Measurements from ENCODE around the gene CD7.

The CD7 gene

GRCh38 chr17:82280537-82280936, 36.9 kb downstream of the CD7 start:
- TF ChIP-seq TAF1 (IDR thresholded peaks at IDR 0.05; ENCODE audit: low read depth) (no peak), RAD21 (IDR thresholded peaks at IDR 0.05; ENCODE audit: low read depth) (no peak), CEBPB (IDR thresholded peaks at IDR 0.05) (no peak), REST (IDR thresholded peaks at IDR 0.05; ENCODE audit: low read depth) (no peak), YY1 (IDR thresholded peaks at IDR 0.05; ENCODE audit: low read depth) (no peak)

GRCh38 chr17:82278786-82279391, 38.5 kb downstream of the CD7 start:
- no peak for TF ChIP-seq ZBTB7A (IDR thresholded peaks at IDR 0.05; ENCODE audit: low read depth)
- TF ChIP-seq CREB1 (IDR thresholded peaks at IDR 0.05; ENCODE audit: low read depth), result no peak
- TF ChIP-seq EP300 (IDR thresholded peaks at IDR 0.05; ENCODE audit: borderline replicate concordance), result no peak
- TF ChIP-seq REST (IDR thresholded peaks at IDR 0.05; ENCODE audit: low read depth), result no peak
- TF ChIP-seq TEAD4 (IDR thresholded peaks at IDR 0.05), result no peak

- TF ChIP-seq YY1 (IDR thresholded peaks at IDR 0.05; ENCODE audit: low read depth) (no peak), TCF12 (IDR thresholded peaks at IDR 0.05; ENCODE audit: low read depth) (no peak), EGR1 (IDR thresholded peaks at IDR 0.05) (no peak), CREB1 (IDR thresholded peaks at IDR 0.05; ENCODE audit: low read depth) (no peak), CEBPB (IDR thresholded peaks at IDR 0.05) (no peak), FOXM1 (IDR thresholded peaks at IDR 0.05; ENCODE audit: borderline replicate concordance, low read depth) (no peak), TAF1 (IDR thresholded peaks at IDR 0.05; ENCODE audit: low read depth) (no peak), ZBTB7A (IDR thresholded peaks at IDR 0.05; ENCODE audit: low read depth) (no peak), TEAD4 (IDR thresholded peaks at IDR 0.05) (no peak), MAX (IDR thresholded peaks at IDR 0.05) (no peak), NFIC (IDR thresholded peaks at IDR 0.05) (no peak), RAD21 (IDR thresholded peaks at IDR 0.05; ENCODE audit: low read depth) (no peak), USF1 (IDR thresholded peaks at IDR 0.05) (no peak), EP300 (IDR thresholded peaks at IDR 0.05; ENCODE audit: borderline replicate concordance) (no peak), REST (IDR thresholded peaks at IDR 0.05; ENCODE audit: low read depth) (no peak)
These were observed 39.1 kb downstream of the CD7 start for GRCh38 chr17:82278308-82278707.

DNA sequence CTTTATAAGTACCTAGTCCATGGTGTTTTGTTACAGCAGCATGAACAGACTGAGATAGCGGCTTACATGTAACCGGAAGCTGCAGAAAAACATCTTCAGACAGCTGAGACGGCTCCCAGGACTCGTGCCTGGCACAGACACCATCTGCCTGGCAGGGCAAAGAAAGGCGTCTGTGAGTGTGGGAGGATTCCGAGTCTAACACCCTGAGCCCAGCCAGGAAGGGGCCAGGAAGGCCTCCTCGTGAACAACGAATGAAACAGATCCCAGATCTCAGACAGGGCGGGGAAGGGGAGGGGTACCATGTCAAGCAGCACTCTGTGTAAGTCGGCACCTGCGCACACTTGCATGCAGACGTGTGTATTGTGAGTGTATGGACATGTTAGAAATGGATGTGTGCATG, 39.6 kb downstream of the CD7 start:
- TF ChIP-seq MAX (IDR thresholded peaks at IDR 0.05), result no peak
- no peak for TF ChIP-seq TEAD4 (IDR thresholded peaks at IDR 0.05)
- no peak for TF ChIP-seq CREB1 (IDR thresholded peaks at IDR 0.05; ENCODE audit: low read depth)
- no peak for TF ChIP-seq USF1 (IDR thresholded peaks at IDR 0.05)
- no peak for TF ChIP-seq RAD21 (IDR thresholded peaks at IDR 0.05; ENCODE audit: low read depth)
- TF ChIP-seq REST (IDR thresholded peaks at IDR 0.05; ENCODE audit: low read depth), result no peak
- TF ChIP-seq EGR1 (IDR thresholded peaks at IDR 0.05), result no peak
- no peak for TF ChIP-seq FOXM1 (IDR thresholded peaks at IDR 0.05; ENCODE audit: borderline replicate concordance, low read depth)
- no peak for TF ChIP-seq TCF12 (IDR thresholded peaks at IDR 0.05; ENCODE audit: low read depth)

Measured in Ishikawa (cell line).